B cell (primary cell): ENCODE data around the gene PLEKHM3.

ENCODE experiments used
- CTCF ChIP-seq: fragments of 200-600 bp; IDR thresholded peaks from one replicate; pipeline ENCODE4 v1.8.0; 2022; ENCODE audit warnings: antibody characterized with exemption, mild to moderate bottlenecking
- EZH2 ChIP-seq: IDR thresholded peaks from 2 replicates; pipeline ENCODE4 v1.6.1; 2012; ENCODE audit warnings: borderline replicate concordance, low read depth, mild to moderate bottlenecking, moderate library complexity, low read length; ENCODE audit not compliant: insufficient read depth, poor library complexity, severe bottlenecking

- no peak for TF ChIP-seq CTCF
- TF ChIP-seq EZH2 = no peak
Measured at GRCh38 chr2:208065476-208065875, 40.1 kb upstream of the PLEKHM3 start.
